Smooth muscle cell of trachea (primary cell): ENCODE data around the gene ATP5IF1. TPM values are rescaled to one million over a fixed set of nuclear protein-coding genes. Genes with fewer than 3 reads are reported as not detected.

ENCODE experiments used
- total RNA-seq: library from RNA; depleted of rRNA; stranded (reverse); fragments of >200 nt; gene quantifications from 2 replicates; pipeline ENCODE4 v1.2.1, GENCODE V29; 2014

ATP5IF1 gene
- 86.5 and 192 TPM in 2 replicates for total RNA-seq

DNA sequence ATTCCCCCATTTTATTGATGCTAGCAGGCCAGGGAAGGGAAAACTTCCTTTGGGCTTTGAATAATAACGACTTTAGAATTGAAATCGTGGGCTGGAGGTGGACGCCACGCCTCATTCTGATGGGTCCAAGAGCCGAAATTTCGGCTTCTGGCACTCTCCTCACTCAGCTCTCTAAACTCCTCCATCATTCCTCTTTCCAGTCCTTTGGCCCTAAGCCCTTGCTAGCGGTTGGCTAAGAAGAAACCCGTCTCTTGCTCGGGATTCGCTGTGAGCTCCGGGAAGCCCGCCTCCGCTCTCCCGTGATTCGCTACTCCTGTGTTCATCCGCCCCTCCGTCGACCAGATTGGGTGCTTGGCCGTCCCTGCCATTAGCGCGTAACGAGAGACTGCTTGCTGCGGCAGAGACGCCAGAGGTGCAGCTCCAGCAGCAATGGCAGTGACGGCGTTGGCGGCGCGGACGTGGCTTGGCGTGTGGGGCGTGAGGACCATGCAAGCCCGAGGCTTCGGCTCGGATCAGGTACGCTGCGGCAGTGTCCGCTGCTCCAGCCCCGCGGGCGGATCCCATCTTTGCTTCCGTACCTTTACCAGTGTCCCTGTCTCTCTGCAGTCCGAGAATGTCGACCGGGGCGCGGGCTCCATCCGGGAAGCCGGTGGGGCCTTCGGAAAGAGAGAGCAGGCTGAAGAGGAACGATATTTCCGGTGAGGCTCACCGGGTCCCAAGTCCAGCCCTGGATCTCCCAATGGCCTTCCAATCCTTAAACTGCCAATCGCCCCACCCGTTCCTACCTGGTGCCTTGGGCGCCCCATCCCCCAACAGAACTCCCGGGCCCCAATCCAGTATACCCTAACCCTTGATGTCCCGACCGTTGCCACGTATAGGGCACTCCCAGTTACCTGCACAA lies at the start of gene ATP5IF1:
Gene ATP5IF1 (plus strand): TSS at position 370 of the 901 bp plus-strand sequence. CDS start 60 bp downstream, at position 430.

DNA sequence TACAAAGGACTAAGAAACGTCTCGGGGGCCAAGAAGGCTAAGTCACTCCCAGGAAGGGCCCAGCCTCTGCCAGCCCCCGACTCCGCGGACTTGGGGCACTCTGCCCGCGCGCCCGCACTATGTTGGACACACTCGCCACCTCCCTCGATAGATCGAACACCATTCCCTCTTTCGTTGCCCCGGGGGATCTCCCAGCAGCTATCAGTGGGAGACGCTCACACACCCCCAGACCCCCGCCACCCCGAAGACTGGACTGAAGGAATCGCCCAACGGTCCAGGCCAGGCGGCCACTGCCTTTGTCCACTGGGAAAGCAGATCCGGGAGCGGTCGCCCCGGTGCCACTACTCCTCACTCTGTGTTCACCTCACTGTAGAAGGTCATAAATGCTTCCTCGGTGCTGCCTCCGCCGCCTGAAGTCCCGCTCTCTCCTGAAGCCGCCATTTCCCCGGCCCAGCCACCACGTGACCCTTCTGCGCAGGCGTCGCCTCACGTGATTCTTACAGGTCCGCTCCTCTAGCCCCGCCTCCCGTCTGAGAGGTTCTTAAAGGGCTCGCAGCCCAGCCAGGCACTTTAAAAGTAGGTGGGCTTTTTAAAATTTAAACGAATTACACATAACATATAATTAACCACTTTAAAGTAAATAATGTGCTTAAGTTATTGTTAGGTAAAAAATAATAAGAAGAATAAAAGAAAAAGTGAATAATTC lies 3.2 kb upstream of the ATP5IF1 start, which contains the start of gene DNAJC8:
Gene DNAJC8 (minus strand): TSS at position 472 of the 706 bp plus-strand sequence. CDS start 31 bp downstream, at position 441.

DNA sequence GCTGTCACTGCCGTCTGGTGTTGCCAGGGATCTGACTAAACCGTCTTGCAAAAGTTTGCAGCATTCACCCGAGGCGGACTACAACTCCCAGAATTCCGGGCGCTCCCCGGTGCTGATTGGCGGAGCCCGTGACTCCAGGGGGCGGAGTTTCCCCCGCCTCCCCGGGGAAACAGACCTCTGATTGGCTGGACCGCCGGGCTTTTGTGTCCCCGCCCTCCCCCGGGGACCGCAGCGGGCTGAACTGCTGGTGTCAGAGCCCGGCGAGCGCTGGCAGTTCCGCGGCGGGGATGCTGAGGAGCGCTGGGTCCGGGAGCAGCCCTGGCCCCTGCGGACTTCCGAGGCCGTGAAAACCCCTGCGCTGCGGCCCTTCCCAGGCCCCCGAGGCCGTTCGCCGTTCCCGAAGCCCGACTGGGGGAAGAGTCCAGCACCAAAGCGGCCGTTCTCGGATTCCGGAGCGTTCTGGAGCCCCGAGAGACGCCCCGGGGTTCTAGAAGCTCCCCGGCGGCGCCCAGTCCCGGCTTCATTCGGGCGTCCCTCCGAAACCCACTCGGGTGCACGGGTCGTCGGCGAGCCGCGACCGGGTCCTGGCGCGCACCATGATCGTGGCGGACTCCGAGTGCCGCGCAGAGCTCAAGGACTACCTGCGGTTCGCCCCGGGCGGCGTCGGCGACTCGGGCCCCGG lies 23.5 kb downstream of the ATP5IF1 start, which contains the start of gene SESN2:
Gene SESN2 (plus strand): TSS at position 267 of the 682 bp plus-strand sequence. CDS start 330 bp downstream, at position 597.

Other genes with a start within 250 kb of the ATP5IF1 start
- 12.4 and 14.3 TPM in 2 replicates for gene EYA3, start 147.5 kb upstream of the ATP5IF1 start, total RNA-seq
- gene PTAFR, start 59.4 kb upstream of the ATP5IF1 start, total RNA-seq, result under 0.01 and 0.15 TPM in 2 replicates
- gene DNAJC8, start 3.1 kb upstream of the ATP5IF1 start, total RNA-seq, result 54.3 and 92.9 TPM in 2 replicates
- 23.6 and 49.3 TPM in 2 replicates for gene SESN2, start 23.4 kb downstream of the ATP5IF1 start, total RNA-seq
- gene MED18, start 92.9 kb downstream of the ATP5IF1 start, total RNA-seq, result 29.1 and 29.5 TPM in 2 replicates
- gene PHACTR4, start 133.6 kb downstream of the ATP5IF1 start, total RNA-seq, result 4.8 and 8.7 TPM in 2 replicates